Stimulated activated CD4-positive, alpha-beta T cell treated with anti-CD3 and anti-CD28 coated beads, Interleukin-12 subunit alpha, Interleukin-12 subunit beta, amount 100 ng/mL, for 4 hours (primary cell): ENCODE data around the gene PELI2.
"Not testable (repeated sequence)": the region's sequence is repeated elsewhere in the genome, so short reads cannot be mapped to it uniquely, and the experiment has no call there.

Source experiments
- DNase-seq: peaks from one replicate; pipeline ENCODE4 v3.0.0-alpha.2; 2020

The PELI2 gene

DNA sequence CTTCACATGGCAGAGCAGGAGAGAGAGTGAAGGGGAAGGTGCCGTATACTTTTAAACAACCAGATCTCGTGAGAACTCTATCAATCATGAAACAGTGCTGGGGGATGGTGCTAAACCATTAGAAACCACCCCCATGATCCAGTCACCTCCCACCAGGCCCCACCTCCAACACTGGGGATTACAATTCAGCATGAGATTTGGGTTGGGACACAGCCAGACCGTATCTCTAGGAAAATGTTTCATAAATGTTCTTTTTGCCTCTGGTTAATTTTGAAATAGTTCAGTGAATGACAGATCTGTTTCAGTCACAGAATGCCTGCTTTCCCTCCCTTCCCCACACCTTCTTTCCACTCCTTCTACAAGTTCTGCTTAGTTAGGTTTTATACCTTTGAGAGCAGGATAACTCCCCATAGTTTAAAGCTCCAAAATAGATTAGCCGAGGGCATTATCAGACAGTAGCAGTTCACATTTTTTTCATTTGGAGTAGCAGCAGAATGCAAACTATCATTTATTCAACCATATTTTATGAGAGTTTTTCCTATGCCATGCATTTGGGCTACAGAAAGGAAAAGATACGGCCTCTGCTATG, 27.1 kb downstream of the PELI2 start:
- no peak for DNase-seq

DNA sequence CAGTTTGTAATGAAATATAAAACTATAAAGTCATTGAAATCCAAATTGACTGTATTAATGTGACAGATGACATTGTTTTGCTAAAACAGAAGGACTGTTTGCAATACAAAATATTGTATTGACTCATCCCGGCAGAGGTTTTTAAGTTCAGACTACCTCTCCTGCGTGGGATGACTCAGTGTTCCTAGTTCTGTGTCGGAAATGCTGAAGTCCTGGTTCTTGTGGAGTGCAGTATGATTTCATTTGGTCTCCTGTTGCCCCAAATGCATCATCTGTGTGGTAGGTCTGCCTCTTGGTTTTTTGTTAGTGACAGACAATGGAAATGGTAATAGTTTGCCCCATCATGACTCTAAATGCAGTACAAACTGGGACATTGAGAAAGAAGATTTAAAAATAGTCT, 27.8 kb downstream of the PELI2 start:
- no peak for DNase-seq

DNA sequence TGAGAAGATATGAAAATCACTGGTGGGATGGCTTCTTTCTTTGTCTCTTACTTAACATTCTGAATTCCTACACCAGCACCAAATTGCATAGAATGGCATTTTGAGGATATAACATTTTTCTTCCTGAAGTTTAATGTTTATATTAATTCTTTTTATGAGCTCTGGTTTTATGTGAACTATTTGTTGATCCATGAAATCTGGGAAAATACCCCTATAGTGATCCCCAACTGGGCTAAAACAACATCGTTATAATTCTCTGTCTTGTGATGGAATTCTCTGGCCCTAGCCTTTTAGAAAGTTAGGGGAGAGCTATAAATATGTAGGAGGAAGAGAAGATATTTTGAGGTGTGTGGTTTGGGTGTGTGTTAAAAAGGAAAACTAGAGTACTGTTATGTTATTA, 29.2 kb downstream of the PELI2 start:
- no peak for DNase-seq

DNA sequence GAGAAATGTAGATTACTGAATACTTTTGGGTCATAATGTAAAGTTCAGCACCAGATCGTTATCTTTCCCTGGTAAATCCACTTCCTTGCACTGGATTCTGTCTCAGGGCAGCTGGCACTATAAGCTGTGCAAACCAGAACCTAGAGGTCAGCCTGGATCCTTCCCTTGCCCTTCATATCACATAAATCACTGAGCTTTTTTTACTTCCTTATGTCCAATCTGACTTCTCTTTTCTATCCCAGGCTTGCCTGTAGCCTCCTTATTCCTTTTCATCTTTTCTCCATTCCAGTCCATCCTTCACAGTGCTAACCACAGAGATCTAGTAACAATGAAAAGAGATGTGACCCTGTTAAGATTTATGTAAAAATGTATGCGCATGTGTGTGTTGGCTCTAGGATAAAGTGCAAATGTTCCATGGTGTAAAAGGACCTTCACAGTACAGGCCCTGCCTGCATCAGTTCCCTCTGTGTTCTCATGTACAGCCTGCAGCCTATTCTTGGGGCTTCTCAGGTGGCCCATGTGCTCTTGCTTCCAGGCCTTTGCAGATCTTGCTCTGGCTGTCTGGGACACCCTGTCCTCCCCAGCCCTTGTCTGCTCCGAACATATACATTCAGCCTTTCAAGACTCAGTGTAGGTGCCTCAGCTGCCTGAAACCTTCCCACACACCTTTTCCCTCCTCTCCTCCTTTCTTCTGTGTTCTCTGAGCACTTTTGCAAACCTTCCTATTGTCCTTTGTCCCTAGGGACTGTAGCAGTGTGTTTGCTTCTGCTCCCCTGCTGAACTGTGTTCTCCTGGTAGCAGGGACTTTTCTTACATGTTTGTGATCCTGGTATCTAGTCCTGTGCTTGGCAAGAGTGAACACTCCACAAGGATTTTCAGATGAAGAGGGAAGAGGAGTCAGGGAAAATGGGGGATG, 30.0 kb downstream of the PELI2 start:
- DNase-seq, result no peak

DNA sequence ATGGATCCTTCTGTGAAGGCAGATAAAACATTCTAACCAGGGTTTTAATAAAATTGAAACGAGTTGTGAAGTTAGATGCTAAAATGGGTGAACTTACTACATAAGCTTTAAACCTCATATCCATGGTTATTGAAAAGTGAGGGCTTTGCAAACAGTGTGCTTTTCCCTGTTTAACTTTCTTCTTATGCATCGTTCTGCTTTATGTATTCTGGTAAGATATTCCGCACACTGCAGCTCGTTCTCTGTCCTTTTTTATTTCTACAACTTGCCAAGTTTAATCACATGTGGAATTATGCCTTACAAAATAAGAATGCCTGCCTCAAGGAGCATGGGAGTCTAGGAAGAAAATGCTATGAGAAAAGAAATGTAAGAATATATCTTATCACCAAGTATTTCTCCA, 30.9 kb downstream of the PELI2 start:
- no peak for DNase-seq

DNA sequence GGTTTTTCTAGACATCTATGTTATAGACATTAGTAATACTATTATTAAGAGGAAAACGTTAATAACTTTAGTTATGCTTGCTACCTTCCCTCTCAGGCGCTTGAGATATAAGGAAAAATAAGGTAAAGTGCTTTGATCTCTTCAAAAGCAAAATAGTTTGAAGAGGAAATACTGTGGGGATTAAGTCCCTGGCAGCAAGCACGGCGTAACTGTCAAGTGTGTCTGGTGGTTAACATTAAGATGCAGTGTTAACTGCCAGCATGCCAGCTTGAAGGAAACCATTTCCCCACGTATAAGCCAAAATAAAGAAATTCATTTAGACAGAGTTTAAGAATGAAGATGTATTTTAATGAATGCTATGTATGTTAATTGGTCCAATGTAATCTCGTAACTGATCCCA, 31.8 kb downstream of the PELI2 start:
- DNase-seq, result no peak

DNA sequence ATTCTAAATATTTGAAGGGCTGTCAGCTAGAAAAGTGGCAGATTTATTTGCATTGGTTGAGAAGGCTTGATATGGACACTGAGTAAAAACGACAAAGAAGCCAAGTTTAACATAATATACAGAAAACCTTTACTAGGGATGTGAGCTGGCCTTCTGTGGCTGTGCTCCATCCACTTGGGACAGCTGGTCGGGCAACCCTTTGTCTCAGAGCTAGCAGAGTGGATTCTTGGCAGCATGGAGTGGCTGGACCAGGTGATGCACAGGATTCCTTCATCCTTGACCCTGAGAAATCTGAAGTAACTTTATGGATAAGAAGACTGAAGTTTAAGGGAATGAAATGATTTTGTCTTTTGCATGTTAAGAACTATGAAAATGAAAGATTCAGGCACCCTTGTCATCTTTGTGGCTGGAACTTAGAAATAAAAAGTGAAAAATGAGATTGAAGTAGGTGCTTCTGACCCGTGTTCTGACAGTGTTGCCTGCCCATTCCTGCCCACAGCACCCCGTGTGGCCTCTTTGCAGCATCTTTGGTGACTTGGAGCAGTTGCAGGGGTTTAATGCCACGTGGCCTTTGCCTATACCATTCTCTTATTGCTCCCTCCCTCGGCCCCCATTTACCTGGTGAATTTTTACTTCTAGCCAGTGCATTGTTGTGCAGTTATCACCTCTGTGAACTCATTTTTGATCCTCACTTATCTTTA, 32.6 kb downstream of the PELI2 start:
- no peak for DNase-seq

DNA sequence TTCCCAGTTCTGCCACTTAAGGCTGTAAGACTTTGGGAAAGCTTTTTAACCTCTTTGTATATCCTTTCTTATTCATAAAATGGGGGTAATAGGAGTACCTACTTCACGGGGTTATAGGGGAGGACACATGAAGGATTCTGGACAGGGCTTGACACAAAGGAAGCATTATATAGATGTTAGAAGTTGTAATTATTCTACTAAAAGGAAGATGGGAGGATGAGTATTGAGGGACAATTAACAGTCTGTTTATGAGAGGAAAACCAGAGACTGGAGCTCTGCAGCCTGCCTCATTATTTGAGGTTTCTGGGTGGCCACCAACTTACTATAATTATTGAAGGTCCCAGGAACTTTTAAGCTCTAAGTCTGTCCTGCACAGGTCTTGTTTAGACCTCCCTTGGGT, 34.0 kb downstream of the PELI2 start:
- no peak for DNase-seq

DNA sequence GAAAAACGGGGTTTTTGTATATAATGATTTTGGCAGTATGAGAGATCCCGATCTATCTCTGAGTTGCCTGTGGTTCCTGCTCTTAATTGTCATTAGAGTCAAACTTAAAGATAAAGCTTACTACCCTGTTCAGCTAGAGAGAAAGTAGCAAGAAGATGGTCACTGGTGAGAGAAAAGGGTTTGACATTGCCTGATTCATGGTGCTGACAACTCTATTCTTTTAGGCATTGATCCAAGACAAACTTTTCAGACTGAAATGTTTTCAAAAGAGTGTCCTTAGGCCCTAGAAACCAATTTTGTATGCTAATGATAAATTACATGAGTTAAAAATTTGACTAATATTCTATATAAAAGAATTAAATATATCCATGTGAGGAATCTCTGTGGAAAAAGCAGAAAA, 35.1 kb downstream of the PELI2 start:
- DNase-seq, result no peak

DNA sequence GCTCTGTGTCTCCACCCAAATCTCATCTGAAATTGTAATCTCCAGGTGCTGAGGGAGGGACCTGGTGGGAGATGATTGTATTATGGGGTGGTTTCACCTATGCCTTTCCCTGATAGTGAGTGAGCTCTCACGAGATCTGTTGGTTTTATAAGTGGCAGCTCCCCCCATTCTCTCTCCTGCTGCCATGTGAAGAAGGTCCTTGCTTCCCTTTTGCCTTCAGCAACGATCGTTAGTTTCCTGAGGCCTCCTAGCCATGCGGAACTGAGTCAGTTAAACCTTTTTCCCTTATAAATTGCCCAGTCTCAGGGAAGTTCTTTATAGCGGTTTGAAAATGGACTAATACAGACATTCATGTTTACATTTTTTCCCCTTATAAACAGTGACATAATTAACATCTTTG, 36.1 kb downstream of the PELI2 start:
- DNase-seq, result no peak

DNA sequence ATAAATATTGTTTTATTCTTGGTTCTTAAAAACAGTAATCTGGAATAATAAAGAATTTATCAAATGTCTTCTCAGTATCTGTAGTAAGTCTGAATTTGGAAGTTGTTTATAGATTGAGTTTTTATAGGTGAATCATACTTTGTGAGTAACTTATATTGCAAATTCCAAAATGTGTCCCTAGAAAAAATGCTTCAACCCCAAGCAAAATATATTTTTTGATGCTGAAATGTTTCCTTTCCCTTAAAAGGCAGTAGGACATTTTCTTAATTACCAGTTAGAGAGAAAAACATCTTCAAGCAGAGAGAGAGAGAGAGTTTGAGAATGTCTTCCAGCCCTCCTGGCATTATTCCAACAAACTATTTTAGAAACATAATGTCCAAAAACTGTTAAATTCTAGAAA, 37.9 kb downstream of the PELI2 start:
- no peak for DNase-seq

DNA sequence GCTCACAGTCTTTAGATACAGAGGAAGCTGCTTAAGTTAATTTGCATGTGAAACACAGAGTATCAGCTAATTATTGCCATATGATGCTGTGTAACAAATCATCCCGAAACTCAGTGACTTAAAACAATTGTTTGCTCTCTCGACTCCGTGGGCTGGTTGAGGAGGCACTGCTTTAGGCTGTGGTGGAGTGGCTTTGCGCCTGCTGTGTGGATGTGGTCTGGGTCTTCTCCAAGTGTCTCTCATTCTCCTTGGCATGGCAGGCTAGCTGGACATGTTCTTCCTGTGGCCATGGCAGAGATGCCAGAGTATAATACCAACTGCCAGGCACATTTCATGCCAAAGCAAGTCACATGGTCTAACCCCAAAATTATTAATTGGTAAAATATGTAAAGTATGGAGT, 40.9 kb downstream of the PELI2 start:
- no peak for DNase-seq

DNA sequence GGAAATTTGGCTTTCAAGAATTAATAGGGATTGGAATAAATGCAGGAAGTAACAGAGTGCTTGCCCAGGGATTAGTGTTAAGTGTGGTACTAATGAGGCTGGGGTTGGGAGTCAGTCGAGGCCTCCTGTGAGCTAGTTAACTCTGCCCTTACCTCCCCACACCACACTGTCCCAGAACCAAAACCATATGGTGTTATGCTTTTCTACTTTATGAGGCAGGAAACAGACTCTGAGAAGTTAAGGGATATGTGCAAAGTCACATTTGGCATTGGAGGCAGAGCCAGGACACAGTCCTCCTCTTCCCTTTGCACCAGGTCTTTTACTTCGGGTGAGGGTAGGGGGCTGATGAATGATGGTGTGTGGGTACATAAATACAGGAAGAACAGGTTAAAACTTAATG, 41.9 kb downstream of the PELI2 start:
- DNase-seq, result no peak

DNA sequence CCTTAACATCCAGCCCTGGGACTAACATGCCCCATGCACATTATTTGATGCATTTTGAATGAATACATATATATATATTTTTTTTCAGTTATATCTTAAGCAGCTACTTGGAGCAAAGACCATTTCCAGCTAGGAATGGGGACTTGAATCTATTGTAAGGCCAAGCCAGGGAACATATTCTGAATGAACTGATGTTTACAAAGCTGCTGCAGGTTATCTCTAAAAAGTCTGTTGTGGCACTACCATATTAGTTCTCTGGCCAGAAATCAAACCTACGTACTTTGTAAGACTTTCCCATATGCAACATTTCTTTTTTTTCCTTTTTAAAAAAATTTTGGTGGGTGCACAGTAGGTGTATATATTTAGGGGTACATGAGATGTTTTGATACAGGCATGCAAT, 43.4 kb downstream of the PELI2 start:
- no peak for DNase-seq

DNA sequence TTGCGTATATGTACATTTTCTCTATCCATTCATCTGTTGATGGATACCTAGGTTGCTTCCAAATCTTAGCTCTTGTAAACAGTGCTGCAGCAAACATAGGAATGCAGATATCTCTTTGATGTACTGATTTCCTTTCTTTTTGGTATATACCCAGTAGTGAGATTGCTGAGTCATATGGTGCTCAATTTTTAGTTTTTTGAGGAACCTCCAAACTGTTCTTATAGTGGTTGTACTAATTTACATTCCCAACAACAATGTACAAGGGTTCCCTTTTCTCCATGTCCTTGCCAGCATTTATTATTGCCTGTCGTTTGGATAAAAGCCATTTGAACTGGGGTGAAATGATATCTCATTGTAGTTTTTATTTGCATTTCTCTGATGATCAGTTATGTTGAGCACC, 44.3 kb downstream of the PELI2 start:
- DNase-seq, result no peak

DNA sequence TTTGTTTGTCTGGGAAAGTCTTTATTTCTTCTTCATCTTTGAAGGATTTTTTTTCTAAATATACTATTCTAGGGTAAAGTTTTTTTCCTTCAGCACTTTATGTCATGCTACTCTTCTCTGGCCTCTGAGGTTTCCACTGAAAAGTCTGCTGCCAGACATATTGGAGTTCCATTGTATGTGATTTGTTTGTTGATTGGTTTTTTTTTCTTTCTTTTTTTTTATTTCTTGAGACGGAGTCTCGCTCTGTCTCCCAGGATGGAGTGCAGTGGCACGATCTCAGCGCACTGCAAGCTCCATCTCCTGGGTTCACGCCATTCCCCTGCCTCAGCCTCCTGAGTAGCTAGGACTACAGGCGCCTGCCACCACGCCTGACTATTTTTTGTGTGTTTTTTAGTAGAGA, 48.4 kb downstream of the PELI2 start:
- DNase-seq, result not testable (repeated sequence)

DNA sequence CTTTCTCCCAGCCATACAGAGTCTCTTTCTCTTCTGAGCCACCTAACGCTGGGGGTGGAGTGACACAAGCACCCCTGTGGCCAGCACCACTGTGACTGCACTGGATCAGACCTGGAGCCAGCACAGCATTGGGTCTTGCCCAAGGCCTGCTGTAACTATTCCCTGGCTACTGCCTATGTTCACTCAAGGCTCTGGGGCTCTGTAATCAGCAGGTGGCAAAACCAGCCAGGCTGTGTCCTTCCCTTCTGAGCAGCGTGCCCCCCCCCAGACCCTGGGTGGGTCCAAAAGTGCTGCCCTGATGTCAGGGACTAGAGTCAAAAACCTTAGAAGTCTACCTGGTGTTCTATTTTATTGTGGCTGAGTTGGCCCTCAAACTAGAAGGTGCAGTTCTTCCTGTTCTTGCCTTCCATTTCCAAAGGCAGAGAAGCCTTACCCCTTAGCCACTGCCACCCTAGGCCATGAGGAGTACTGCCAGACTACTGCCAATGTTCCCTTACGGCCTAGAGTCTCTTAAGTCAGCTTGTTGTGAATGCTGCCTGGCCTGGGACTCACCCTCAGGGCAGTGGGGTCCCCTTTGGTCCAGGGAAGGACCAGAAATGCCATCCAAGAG, 49.9 kb downstream of the PELI2 start:
- DNase-seq, result no peak

DNA sequence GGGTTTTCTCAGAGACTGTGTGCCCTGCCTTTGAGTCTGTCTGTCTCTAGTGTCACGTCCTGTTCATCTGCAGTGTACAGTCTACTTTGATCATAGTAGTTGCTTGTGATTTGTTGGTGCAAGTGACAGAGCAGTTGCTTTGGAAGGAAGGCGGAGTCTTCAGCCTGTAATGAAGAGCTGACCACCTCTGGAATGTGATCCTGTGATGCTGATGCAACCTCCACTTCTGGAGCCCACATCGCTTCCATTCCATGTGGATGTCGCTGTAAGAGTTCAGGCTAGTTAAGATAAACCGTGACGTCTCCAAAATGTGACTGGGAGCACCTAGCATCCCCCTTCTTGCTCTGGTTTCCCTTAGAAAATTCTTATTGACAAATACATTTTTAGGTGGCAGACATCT, 51.8 kb downstream of the PELI2 start:
- no peak for DNase-seq

DNA sequence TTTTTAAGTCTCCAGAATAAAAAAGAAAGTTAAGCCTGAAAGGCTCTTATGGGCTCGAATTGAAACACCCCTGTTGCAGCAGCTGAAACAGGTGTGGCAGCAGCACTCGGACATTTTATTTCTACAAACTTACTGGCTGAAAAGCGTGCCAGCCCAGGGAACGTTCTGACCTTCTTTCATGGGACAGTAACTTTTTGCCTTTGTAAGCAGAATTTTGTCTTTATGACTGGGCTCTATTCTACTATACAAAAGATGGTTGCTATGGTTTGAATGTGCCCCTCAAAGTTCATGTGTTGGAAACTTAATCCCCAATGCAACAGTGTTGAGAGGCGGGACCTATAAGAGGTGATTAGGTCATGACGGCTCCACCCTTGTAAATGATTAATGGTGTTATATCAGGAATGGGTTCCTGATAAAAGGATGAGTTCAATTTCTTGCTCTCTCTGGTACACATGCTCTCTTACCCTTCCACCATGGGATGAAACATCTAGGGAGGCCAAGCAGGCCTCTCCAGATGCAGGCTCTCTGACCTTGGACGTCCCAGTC, 52.7 kb downstream of the PELI2 start:
- DNase-seq, result no peak

DNA sequence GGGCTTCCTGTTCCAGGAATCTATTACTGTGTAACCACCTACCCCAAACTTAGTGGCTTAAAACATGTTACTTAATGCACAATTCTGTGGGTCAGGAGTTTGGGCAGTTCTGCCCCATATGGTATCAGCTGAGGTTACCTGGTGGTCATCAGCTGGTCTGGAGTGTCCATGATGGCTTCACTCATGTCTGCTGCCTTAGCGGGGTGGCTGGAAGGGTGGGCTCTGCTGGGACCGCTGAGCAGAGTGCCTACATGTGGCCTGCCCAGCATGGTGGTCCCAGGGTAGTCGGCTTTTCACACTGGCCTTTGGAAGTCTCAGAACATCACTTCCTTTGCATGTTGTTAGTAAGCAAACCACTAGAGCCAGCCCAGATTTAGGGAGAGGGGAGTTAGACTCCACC, 53.9 kb downstream of the PELI2 start:
- DNase-seq, result no peak

DNA sequence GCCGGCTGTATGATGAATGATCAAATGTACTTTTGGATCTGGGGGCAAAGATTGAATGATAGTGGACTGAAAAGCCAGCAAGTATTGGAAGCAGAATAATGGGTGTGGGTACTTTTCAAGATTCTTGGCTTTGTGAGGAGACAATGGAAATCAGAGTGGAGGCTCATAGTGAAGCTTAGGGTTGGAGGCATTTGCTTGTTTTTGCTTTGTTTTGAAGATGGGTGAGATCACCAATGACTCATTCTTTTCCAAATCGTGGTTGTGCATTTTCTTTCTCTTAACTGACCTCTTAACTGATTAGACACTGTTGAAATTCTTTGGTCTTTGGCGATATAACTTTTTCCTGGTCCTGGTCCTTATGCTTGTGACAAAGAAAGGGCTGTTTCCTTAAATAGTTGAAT, 54.4 kb downstream of the PELI2 start:
- no peak for DNase-seq

DNA sequence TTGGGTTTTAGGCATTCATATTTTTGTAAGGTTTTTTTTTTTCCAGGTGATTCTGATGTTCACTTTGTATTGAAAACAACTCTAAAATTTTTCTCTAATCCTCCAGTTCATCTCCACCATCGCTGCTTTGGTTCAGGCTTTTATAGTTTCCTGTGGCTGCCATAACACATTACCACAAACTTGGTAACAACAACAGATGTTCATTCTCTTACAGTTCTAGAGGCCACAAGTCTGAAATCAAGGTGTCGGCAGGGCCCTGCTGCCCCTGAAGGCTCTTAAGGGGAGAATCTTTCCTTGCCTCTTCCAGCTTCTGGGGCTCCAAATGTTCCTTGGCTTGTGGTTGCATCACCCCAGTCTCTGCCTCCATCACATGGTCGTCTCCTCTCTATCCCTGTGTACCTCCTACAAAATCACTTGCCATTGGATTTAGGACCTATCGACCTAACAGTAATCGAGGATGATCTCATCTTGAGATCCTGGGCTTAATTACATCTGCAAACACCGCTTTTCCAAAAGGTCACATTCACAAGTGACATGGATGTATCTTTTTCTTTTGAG, 55.2 kb downstream of the PELI2 start:
- no peak for DNase-seq

DNA sequence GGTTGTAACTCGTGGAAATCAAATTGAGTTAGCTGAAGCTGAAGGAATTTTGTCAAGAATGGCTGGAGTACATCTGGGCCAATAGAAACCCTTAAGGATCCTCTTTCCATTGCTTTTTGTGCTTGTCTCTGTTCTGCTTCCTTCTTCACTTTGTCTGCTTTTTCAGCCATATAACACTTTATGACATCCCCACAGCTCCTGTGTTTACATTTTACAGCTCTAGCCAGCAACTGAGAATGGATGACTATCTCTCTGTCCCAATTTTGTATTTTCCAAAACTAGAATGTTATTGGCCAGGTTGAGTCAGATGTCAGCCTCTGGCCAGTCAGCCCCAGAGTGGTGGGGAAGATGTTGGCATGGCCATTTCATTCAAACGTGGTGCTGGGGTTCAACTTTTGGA, 57.6 kb downstream of the PELI2 start:
- no peak for DNase-seq
